Body of pancreas (tissue), 4 donors: ENCODE data around the gene HCRT. TPM values are rescaled to one million over a fixed set of nuclear protein-coding genes. Genes with fewer than 3 reads are reported as not detected.

Experiments used
- ATAC-seq: fragments of 150-250 bp; one replicate; pipeline ENCODE4 v1.9.1; 2016
- DNase-seq, 4 donors: peaks; one replicate each; pipeline ENCODE4 v3.0.0-alpha.2; 2019
- H3K27ac ChIP-seq, 4 donors: fragments of 200-600 bp; sonication (generic); 1 replicate in 3 of 4; 2 replicates in 1 of 4; pipeline versions ENCODE4 v1.5.1 to v1.6.1; 2016 to 2019; ENCODE audit warnings: mild to moderate bottlenecking in 1 of 4, mixed read lengths in 1 of 4, moderate library complexity in 1 of 4
- H3K27me3 ChIP-seq, 2 donors: fragments of 200-600 bp; sonication (generic); one replicate each; pipeline ENCODE4 v1.6.0; 2016; ENCODE audit warnings: mild to moderate bottlenecking in 1 of 2
- H3K36me3 ChIP-seq, 2 donors: fragments of 200-600 bp; sonication (generic); replicated peaks in 1 of 2; 2 replicates each; pipeline ENCODE4 v1.5.1; 2016; ENCODE audit warnings: low read depth in 2 of 2; ENCODE audit not compliant: insufficient read depth in 1 of 2
- H3K4me1 ChIP-seq: fragments of 200-600 bp; sonication (generic); one replicate; pipeline ENCODE4 v1.6.0; 2016
- H3K4me3 ChIP-seq, 2 donors: fragments of 200-600 bp; sonication (generic); 1 replicate in 1 of 2; 2 replicates in 1 of 2; pipeline ENCODE4 v1.5.1; 2016 to 2019
- H3K9me3 ChIP-seq, 3 donors: fragments of 200-600 bp; sonication (generic); 1 replicate in 2 of 3; 2 replicates in 1 of 3; pipeline ENCODE4 v1.5.1; 2016
- CTCF ChIP-seq, 7 experiments: fragments of 450-650 bp in 4 of 7; fragments of 200-600 bp in 3 of 7; sonication (generic) in 3 of 7; IDR thresholded peaks; one replicate each; pipeline ENCODE4 v1.5.1; 2016 to 2019; ENCODE audit warnings: antibody characterized with exemption in 7 of 7
- POLR2A ChIP-seq, 3 donors: fragments of 450-650 bp; IDR thresholded peaks; one replicate each; pipeline ENCODE4 v1.6.1; 2016; ENCODE audit warnings: antibody characterized with exemption in 3 of 3, mild to moderate bottlenecking in 2 of 3
- WGBS, 2 donors: methylation state at CpG; one replicate each; pipeline ENCODE4 v1.1.5; 2017; 5-methylcytosine and 5-hydroxymethylcytosine counted together
- intact Hi-C: fragments of 100-400 bp; cut with DNase I; formaldehyde crosslinking; loops from one replicate; pipeline ENCODE4 v1.15.1; 2023
- total RNA-seq, 2 donors: library from RNA; depleted of rRNA; stranded (reverse); fragments of >200 nt; gene quantifications; one replicate each; pipeline ENCODE4 v1.1.0, GENCODE V29; 2016

Gene HCRT
- total RNA-seq, 2 donors from 2014 or later: not detected

- Histone ChIP-seq H3K27me3 (no peaks in the 10 kb centered on the region), H3K9me3 (no peaks in the 10 kb centered on the region), H3K36me3 (peaks cover 0 to 2% of the 10 kb centered on the region in 2 donors), H3K27ac (peak overlapping the region in 1 of 4 donors; percentile 80), H3K4me1 (peaks cover 24% of the 10 kb centered on the region), H3K4me3 (no peak overlapping the region)
- TF ChIP-seq CTCF (IDR thresholded peaks at IDR 0.05) (no peak), POLR2A (IDR thresholded peaks at IDR 0.05) (no peak)
- intact Hi-C loops: no loop called here
- no peak for ATAC-seq
- no peak for DNase-seq
- 80 to 87% methylated on average over 12 of the region's 12 CpGs for WGBS, 2 donors
Measured at GRCh38 chr17:42199416-42200011, 14.3 kb upstream of the HCRT start.

GRCh38 chr17:42198897-42199296, 13.6 kb upstream of the HCRT start:
- Histone ChIP-seq H3K4me3 (no peak overlapping the region), H3K27ac (peak overlapping the region in 1 of 4 donors; percentile 30), H3K27me3 (no peaks in the 10 kb centered on the region), H3K4me1 (peaks cover 26% of the 10 kb centered on the region), H3K36me3 (no peaks in the 10 kb centered on the region), H3K9me3 (no peaks in the 10 kb centered on the region)
- intact Hi-C loops: no loop called here
- 74 to 81% methylated on average over 3 to 4 of the region's 4 CpGs for WGBS, 2 donors
- ATAC-seq (no peak), DNase-seq (peak in 1 of 4 donors; percentile 50)
- TF ChIP-seq POLR2A (IDR thresholded peaks at IDR 0.05): no peak
- TF ChIP-seq CTCF (IDR thresholded peaks at IDR 0.05): no peak

DNA sequence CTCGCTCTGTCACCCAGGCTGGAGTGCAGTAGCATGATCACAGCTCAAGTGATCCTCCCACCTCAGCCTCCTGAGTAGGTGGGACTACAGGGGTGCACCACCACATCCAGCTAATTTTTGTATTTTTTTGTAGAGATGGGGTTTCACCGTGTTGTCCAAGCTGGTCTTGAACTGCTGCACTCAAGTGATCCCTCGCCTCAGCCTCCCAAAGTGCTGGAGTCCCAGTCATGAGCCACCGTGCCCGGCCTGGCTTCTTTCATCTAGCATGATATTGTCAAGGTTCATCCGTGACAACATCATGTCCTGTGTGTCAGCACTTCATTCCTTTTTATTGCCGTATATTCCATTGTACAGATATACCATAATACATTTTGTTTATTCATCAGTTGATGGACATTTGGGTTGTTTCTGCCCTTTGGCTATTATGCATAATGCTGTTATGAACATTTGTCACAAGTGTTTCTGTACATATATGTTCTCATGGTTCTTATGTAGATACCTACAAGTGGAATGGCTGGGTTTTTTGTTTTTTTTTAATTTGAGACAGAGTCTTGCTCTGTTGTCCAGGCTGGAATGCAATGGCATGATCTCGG, 12.4 kb upstream of the HCRT start:
- intact Hi-C loops: no loop called here
- no peak for ATAC-seq
- peaks cover 38% of the 10 kb centered on the region for H3K4me1 ChIP-seq
- 90 to 95% methylated on average over 8 of the region's 8 CpGs for WGBS, 2 donors
- TF ChIP-seq POLR2A (IDR thresholded peaks at IDR 0.05) (no peak), CTCF (IDR thresholded peaks at IDR 0.05) (no peak)
- no peaks in the 10 kb centered on the region for H3K9me3 ChIP-seq
- H3K4me3 ChIP-seq: no peak overlapping the region
- no peak overlapping the region for H3K27ac ChIP-seq
- H3K36me3 ChIP-seq: no peaks in the 10 kb centered on the region
- DNase-seq: no peak
- no peaks in the 10 kb centered on the region for H3K27me3 ChIP-seq

- H3K27me3 ChIP-seq: no peaks in the 10 kb centered on the region
- peak within 1 kb of the TSS in 3 of 4 donors; percentile 61 to 84 (median 82) for H3K27ac ChIP-seq
- peak within 1 kb of the TSS; percentile 54 for H3K4me3 ChIP-seq
- no peaks in the 10 kb centered on the region for H3K36me3 ChIP-seq
- ATAC-seq (peak; percentile 97), DNase-seq (peak; percentile 85 to 96 (median 88))
- TF ChIP-seq POLR2A (IDR thresholded peaks at IDR 0.05): peak in 2 of 3 donors; percentile 42 to 44
- TF ChIP-seq CTCF (IDR thresholded peaks at IDR 0.05): peak in 4 of 7 experiments; percentile 2 to 38 (median 8)
- 10 to 21% methylated on average over 19 to 24 of the region's 24 CpGs for WGBS, 2 donors
- H3K9me3 ChIP-seq: no peaks in the 10 kb centered on the region
- intact Hi-C loops: no loop called here
- peaks cover 23% of the 10 kb centered on the region for H3K4me1 ChIP-seq
Measured at GRCh38 chr17:42193969-42194899, 9.0 kb upstream of the HCRT start, which contains the start of gene GHDC. Gene GHDC (minus strand): TSS chr17:42194494. CDS start chr17:42193581, 913 bp downstream.
